T-helper 1 cell treated with Interleukin-12 subunit alpha and Interleukin-12 subunit beta and Interleukin-4 antibody, amounts not matched to agents 30 μg/mL and 1 μg/mL, for 36 hours (primary cell): ENCODE data around the gene TIMM9.
"Not testable (repeated sequence)": the region's sequence is repeated elsewhere in the genome, so short reads cannot be mapped to it uniquely, and the experiment has no call there.

Source experiments
- H3K27ac Mint-ChIP-seq: one replicate; pipeline ENCODE4 v1.8.0; 2021; ENCODE audit warnings: mild to moderate bottlenecking, mixed read lengths
- H3K27me3 Mint-ChIP-seq: one replicate; pipeline ENCODE4 v1.8.0; 2021; ENCODE audit warnings: low read depth, mixed read lengths
- H3K36me3 Mint-ChIP-seq: one replicate; pipeline ENCODE4 v1.8.0; 2021; ENCODE audit warnings: low read depth, mixed read lengths
- H3K4me1 Mint-ChIP-seq: one replicate; pipeline ENCODE4 v1.8.0; 2021; ENCODE audit warnings: low read depth, mixed read lengths
- H3K4me3 Mint-ChIP-seq: one replicate; pipeline ENCODE4 v1.8.0; 2021; ENCODE audit warnings: mild to moderate bottlenecking, moderate library complexity, mixed read lengths
- H3K9me3 Mint-ChIP-seq: one replicate; pipeline ENCODE4 v1.8.0; 2021; ENCODE audit warnings: mixed read lengths

TIMM9 gene

GRCh38 chr14:58367296-58367695, 60.0 kb downstream of the TIMM9 start:
- no peak overlapping the region for H3K27ac Mint-ChIP-seq
- peaks cover 42% of the 10 kb centered on the region for H3K36me3 Mint-ChIP-seq
- no peaks in the 10 kb centered on the region for H3K9me3 Mint-ChIP-seq
- H3K27me3 Mint-ChIP-seq = no peaks in the 10 kb centered on the region
- H3K4me1 Mint-ChIP-seq = peaks cover 2% of the 10 kb centered on the region
- no peak overlapping the region for H3K4me3 Mint-ChIP-seq

- Mint-ChIP-seq H3K36me3 (peaks cover 42% of the 10 kb centered on the region), H3K4me3 (no peak overlapping the region), H3K27me3 (no peaks in the 10 kb centered on the region)
These were observed 63.0 kb downstream of the TIMM9 start for GRCh38 chr14:58364316-58364715.

DNA sequence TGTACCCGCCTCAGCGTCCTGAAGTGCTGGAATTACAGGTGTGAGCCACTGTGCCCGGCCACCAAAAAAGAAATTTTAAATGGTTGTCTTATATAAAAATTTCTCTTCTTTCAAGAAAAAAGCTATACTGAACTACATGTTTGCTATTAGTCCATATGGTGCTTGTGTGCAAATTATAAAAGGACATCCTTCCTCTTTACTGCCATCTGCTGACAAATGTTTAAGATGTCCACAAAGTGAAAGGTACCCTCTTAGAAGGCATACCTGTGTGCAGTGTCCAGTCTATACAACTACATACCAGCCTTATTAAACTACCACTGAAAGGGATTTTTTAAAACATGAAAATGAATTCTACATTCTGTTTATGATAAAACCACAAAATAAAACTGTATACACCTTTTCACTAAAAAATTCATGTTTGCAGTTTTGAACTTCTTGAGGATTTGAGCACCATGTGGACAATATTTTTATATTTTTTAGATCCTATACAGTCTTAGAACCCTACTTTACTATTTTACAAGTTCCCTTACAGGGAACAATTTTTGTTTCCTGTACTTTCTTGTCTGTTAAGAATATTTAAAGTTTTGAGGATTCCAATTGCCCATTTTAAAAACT, 64.4 kb downstream of the TIMM9 start:
- Mint-ChIP-seq H3K27ac (no peak overlapping the region), H3K27me3 (no peaks in the 10 kb centered on the region), H3K4me3 (no peak overlapping the region), H3K4me1 (peaks cover 2% of the 10 kb centered on the region), H3K36me3 (peaks cover 35% of the 10 kb centered on the region), H3K9me3 (no peaks in the 10 kb centered on the region)

More at GRCh38 chr14:58364316-58364715, 63.0 kb downstream of the TIMM9 start:
- H3K27ac Mint-ChIP-seq = no peak overlapping the region
- H3K4me1 Mint-ChIP-seq = peaks cover 2% of the 10 kb centered on the region
- no peaks in the 10 kb centered on the region for H3K9me3 Mint-ChIP-seq

DNA sequence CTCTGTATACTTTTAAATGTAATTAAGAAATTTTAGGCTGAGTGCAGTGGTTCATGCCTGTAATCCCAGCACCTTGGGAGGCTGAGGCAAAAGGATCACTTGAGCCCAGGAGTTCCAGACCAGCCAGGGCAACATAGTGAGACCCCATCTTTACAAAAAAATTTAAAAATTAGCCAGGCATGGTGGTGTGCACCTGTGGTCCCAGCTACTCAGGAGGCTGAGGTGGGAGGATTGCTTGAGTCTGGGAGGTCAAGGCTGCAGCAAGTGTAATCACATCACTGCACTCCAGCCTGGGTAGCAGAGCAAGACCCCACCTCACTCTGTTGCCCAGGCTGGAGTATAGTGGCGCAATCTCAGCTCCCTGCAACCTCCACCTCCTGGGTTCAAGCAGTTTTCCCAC, 65.1 kb downstream of the TIMM9 start:
- H3K27me3 Mint-ChIP-seq, H3K27ac Mint-ChIP-seq, H3K4me1 Mint-ChIP-seq, H3K9me3 Mint-ChIP-seq, H3K4me3 Mint-ChIP-seq: not testable (repeated sequence)
- peaks cover 29% of the 10 kb centered on the region for H3K36me3 Mint-ChIP-seq
